Activated B cell treated with CpG ODN at 0.5 μM for 24 hours (primary cell): ENCODE measurements around the gene ZKSCAN8. TPM values are rescaled to one million over a fixed set of nuclear protein-coding genes. Genes with fewer than 3 reads are reported as not detected.

Experiments
- ATAC-seq: fragments of 200-7000 bp; cut with Tn5 transposase; one replicate; pipeline ENCODE4 v1.10.0; 2021; ENCODE audit warnings: low read depth, mild to moderate bottlenecking, moderate library complexity
- CTCF ChIA-PET: fragments of 350-600 bp; sonication (Branson Sonifier 250); formaldehyde crosslinking; loops from one replicate; lab custom pipeline; 2021; ENCODE audit warnings: antibody characterized with exemption; lab: Charles Lee
- POLR2A ChIA-PET: fragments of 350-600 bp; sonication (Branson Sonifier 250); formaldehyde crosslinking; loops from one replicate; lab custom pipeline; 2021; ENCODE audit warnings: antibody characterized with exemption; lab: Charles Lee
- DNase-seq: peaks from one replicate; pipeline ENCODE4 v3.0.0; 2022
- H3K27ac Mint-ChIP-seq: one replicate; pipeline ENCODE4 v1.8.0; 2020; ENCODE audit warnings: mixed read lengths
- H3K27me3 Mint-ChIP-seq: one replicate; pipeline ENCODE4 v1.8.0; 2021; ENCODE audit warnings: mixed read lengths
- H3K36me3 Mint-ChIP-seq: one replicate; pipeline ENCODE4 v1.8.0; 2021; ENCODE audit warnings: low read depth, mixed read lengths
- H3K4me1 Mint-ChIP-seq: one replicate; pipeline ENCODE4 v1.8.0; 2021; ENCODE audit warnings: mixed read lengths
- H3K4me3 Mint-ChIP-seq: one replicate; pipeline ENCODE4 v1.8.0; 2020; ENCODE audit warnings: mild to moderate bottlenecking, mixed read lengths
- H3K9me3 Mint-ChIP-seq: one replicate; pipeline ENCODE4 v1.8.0; 2020; ENCODE audit warnings: mixed read lengths
- intact Hi-C: fragments of 100-400 bp; cut with micrococcal nuclease; formaldehyde crosslinking; loops from one replicate; pipeline ENCODE4 v1.15.1; 2024
- total RNA-seq: library from RNA; stranded (reverse); gene quantifications from 2 replicates; pipeline ENCODE4 v1.2.3, GENCODE V29; 2022
- TF ChIP-seq, protein P1 (sequence below): fragments of 200-600 bp; IDR thresholded peaks from one replicate; pipeline ENCODE4 v1.8.0; 2022; ENCODE audit warnings: antibody characterized with exemption, mild to moderate bottlenecking

ZKSCAN8 gene
- total RNA-seq, 1 donor from 2014 or later, result 40.2 TPM

GRCh38 chr6:28145231-28145630 is 3.5 kb downstream of the ZKSCAN8 start:
- TF ChIP-seq, protein P1, sequence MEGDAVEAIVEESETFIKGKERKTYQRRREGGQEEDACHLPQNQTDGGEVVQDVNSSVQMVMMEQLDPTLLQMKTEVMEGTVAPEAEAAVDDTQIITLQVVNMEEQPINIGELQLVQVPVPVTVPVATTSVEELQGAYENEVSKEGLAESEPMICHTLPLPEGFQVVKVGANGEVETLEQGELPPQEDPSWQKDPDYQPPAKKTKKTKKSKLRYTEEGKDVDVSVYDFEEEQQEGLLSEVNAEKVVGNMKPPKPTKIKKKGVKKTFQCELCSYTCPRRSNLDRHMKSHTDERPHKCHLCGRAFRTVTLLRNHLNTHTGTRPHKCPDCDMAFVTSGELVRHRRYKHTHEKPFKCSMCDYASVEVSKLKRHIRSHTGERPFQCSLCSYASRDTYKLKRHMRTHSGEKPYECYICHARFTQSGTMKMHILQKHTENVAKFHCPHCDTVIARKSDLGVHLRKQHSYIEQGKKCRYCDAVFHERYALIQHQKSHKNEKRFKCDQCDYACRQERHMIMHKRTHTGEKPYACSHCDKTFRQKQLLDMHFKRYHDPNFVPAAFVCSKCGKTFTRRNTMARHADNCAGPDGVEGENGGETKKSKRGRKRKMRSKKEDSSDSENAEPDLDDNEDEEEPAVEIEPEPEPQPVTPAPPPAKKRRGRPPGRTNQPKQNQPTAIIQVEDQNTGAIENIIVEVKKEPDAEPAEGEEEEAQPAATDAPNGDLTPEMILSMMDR, result no peak
- no peak overlapping the region for H3K4me3 Mint-ChIP-seq
- no peak overlapping the region for H3K27ac Mint-ChIP-seq
- ChIA-PET CTCF (no interaction called here), POLR2A (no interaction called here)
- H3K27me3 Mint-ChIP-seq, result no peaks in the 10 kb centered on the region
- H3K4me1 Mint-ChIP-seq, result peaks cover 42% of the 10 kb centered on the region
- DNase-seq (no peak), ATAC-seq (no peak)
- peaks cover 69% of the 10 kb centered on the region for H3K36me3 Mint-ChIP-seq
- intact Hi-C loops, result no loop called here
- H3K9me3 Mint-ChIP-seq, result no peaks in the 10 kb centered on the region

DNA sequence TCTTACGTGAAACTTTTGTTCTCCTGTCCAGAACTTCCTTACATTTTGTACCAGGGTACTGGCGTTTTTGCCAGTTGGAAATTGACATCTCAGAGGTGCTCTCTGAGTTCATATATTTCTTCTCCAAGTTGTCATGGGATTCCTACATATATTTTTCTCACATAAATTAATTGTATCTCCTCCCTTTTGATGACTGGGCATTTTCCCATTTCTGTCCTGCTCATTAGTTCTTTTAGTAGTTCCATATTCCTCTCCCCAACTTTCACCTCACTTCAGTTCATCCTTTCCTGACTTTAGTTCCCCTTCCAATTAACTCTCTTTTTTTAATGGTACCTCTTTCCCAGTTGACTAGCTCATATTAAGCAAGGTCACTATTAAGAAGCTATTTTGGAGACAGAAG is 10.8 kb downstream of the ZKSCAN8 start:
- DNase-seq (no peak), ATAC-seq (no peak)
- no peaks in the 10 kb centered on the region for H3K27me3 Mint-ChIP-seq
- TF ChIP-seq, protein P1, result no peak
- ChIA-PET POLR2A (interaction anchor here (2.0 kb wide), 1 partner anchor 11 kb away, joined by 8 read pairs; the partner anchor contains the start of gene ZKSCAN8), CTCF (interaction anchor here (0.9 kb wide), 1 partner anchor 204 kb away, joined by 3 read pairs; no protein-coding TSS in a partner anchor)
- H3K9me3 Mint-ChIP-seq, result peaks cover 8% of the 10 kb centered on the region
- intact Hi-C loops, result no loop called here
- no peaks in the 10 kb centered on the region for H3K4me1 Mint-ChIP-seq
- H3K4me3 Mint-ChIP-seq, result no peak overlapping the region
- H3K27ac Mint-ChIP-seq, result no peak overlapping the region
- peaks cover 95% of the 10 kb centered on the region for H3K36me3 Mint-ChIP-seq

DNA sequence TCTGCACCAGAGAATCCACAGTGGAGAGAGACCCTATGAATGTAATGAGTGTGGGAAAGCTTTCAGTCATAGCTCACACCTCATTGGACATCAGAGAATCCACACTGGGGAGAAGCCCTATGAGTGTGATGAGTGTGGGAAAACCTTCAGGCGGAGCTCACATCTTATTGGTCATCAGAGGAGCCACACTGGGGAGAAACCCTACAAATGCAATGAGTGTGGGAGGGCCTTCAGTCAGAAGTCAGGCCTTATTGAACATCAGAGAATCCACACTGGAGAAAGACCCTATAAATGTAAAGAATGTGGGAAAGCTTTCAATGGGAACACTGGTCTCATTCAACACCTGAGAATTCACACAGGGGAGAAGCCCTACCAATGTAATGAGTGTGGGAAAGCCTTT is 11.9 kb downstream of the ZKSCAN8 start:
- H3K4me1 Mint-ChIP-seq, result no peaks in the 10 kb centered on the region
- H3K9me3 Mint-ChIP-seq, result peaks cover 8% of the 10 kb centered on the region
- no peak overlapping the region for H3K4me3 Mint-ChIP-seq
- no peaks in the 10 kb centered on the region for H3K27me3 Mint-ChIP-seq
- no peak overlapping the region for H3K27ac Mint-ChIP-seq
- peaks cover 93% of the 10 kb centered on the region for H3K36me3 Mint-ChIP-seq
- no peak for ATAC-seq
- no peak for DNase-seq
- CTCF ChIA-PET, result interaction anchor here (1.0 kb wide), 1 partner anchor 203 kb away, joined by 3 read pairs; no protein-coding TSS in a partner anchor
- POLR2A ChIA-PET, result interaction anchor here (0.6 to 2.0 kb wide), 2 partner anchors 12 to 1573 kb away, joined by 8 to 11 read pairs; partner anchors contain the start of gene ZKSCAN8
- intact Hi-C loops, result no loop called here
- TF ChIP-seq, protein P1, result no peak

DNA sequence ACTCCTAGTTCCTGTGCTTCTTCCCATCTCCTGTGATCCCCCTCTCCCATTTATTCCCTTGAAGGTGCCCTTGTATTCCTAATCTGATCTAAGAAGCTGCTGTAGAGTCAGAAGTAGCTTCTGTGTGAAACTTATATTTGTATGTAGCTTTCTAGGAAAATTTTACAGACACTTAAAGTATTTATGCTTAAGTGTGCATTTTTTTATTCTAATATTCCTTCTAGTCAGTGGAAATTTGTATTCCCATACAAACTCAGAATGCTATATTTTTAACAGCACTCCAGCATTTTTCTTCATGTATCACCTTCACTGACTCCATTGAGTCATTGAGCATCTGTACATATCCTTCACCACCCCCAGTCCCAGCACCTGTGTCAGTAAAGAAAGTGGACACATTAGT is 12.7 kb downstream of the ZKSCAN8 start:
- POLR2A ChIA-PET, result interaction anchor here (2.0 kb wide), 1 partner anchor 13 kb away, joined by 8 read pairs; the partner anchor contains the start of gene ZKSCAN8
- no peak overlapping the region for H3K4me3 Mint-ChIP-seq
- intact Hi-C loops, result no loop called here
- no peaks in the 10 kb centered on the region for H3K4me1 Mint-ChIP-seq
- H3K36me3 Mint-ChIP-seq, result peaks cover 91% of the 10 kb centered on the region
- DNase-seq (no peak), ATAC-seq (no peak)
- no peak overlapping the region for H3K27ac Mint-ChIP-seq
- no peaks in the 10 kb centered on the region for H3K27me3 Mint-ChIP-seq
- H3K9me3 Mint-ChIP-seq, result peaks cover 8% of the 10 kb centered on the region
- CTCF ChIA-PET, result interaction anchor here (1.0 kb wide), 1 partner anchor 202 kb away, joined by 3 read pairs; no protein-coding TSS in a partner anchor
- TF ChIP-seq, protein P1, result no peak

DNA sequence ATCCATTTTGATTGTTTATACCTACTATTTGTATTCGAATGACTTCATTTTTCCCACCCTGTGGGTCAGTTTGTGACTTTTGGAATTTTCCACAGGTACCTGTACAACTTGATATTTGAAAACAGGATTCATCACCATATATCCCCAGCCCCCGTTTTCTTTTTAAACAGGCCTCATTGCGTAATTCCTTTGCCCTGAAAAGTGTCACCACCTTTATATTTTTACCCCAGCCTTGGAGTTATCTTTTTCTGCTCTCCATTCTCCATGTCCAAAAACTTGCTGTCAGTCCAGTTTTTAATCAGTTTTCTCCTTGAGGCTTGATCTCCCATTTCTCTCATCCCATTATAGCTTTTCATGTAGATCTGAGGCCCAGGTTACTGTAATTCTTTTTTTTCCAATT is 16.6 kb downstream of the ZKSCAN8 start:
- Mint-ChIP-seq H3K4me3 (no peak overlapping the region), H3K27ac (no peak overlapping the region), H3K36me3 (peaks cover 65% of the 10 kb centered on the region), H3K4me1 (peaks cover 16% of the 10 kb centered on the region), H3K27me3 (no peaks in the 10 kb centered on the region), H3K9me3 (peaks cover 6% of the 10 kb centered on the region)
- TF ChIP-seq, protein P1, result no peak
- CTCF ChIA-PET, result no interaction called here
- DNase-seq (no peak), ATAC-seq (no peak)
- POLR2A ChIA-PET, result no interaction called here
- intact Hi-C loops, result no loop called here
